PC-3 (cell line): ENCODE data around the gene CTTNBP2NL. TPM values are rescaled to one million over a fixed set of nuclear protein-coding genes. Genes with fewer than 3 reads are reported as not detected.
"Not testable (repeated sequence)": the region's sequence is repeated elsewhere in the genome, so short reads cannot be mapped to it uniquely, and the experiment has no call there.

Experiments used
- ATAC-seq: fragments of 200-7000 bp; cut with Tn5 transposase; 2 replicates; pipeline ENCODE4 v1.9.1; 2020; ENCODE audit warnings: mild to moderate bottlenecking, moderate library complexity
- BruUV-seq: library from RNA; stranded (reverse); fragments of 400-500 nt; replicated peaks from 2 replicates; lab custom pipeline; 2021; lab: Mats Ljungman, UMichigan
- CTCF ChIA-PET: fragments of 300-600 bp; sonication (Branson Sonifier 250); formaldehyde crosslinking; loops from one replicate; lab custom pipeline; 2022; ENCODE audit warnings: antibody characterized with exemption; lab: Charles Lee
- POLR2A ChIA-PET: fragments of 300-600 bp; sonication (Branson Sonifier 250); formaldehyde crosslinking; loops from one replicate; lab custom pipeline; 2022; ENCODE audit warnings: antibody characterized with exemption; ENCODE audit not compliant: unreplicated experiment; lab: Charles Lee
- DNase-seq: peaks from one replicate; pipeline ENCODE4 v3.0.0-alpha.2; 2015
- H2AFZ ChIP-seq: fragments of 300-600 bp; sonication (generic); 2 replicates; pipeline ENCODE4 v1.6.0; 2016; ENCODE audit warnings: antibody characterized with exemption, low read length
- H3F3A ChIP-seq: fragments of 300-600 bp; sonication (generic); one replicate; pipeline ENCODE4 v1.6.0; 2017; ENCODE audit warnings: antibody characterized with exemption, low read length, control low read depth, mild to moderate bottlenecking; ENCODE audit not compliant: unreplicated experiment
- H3K27ac ChIP-seq: fragments of 300-600 bp; sonication (generic); 2 replicates; pipeline ENCODE4 v1.5.1; 2016; ENCODE audit warnings: mild to moderate bottlenecking, low read length
- H3K27me3 ChIP-seq: fragments of 300-600 bp; sonication (generic); 2 replicates; pipeline ENCODE4 v1.6.1; 2016; ENCODE audit warnings: low read length, mixed read lengths
- H3K36me3 ChIP-seq: fragments of 300-600 bp; sonication (generic); 2 replicates; pipeline ENCODE4 v1.6.1; 2016; ENCODE audit warnings: low read depth, mixed run types, low read length, mixed read lengths
- H3K4me1 ChIP-seq: fragments of 300-600 bp; sonication (generic); 2 replicates; pipeline ENCODE4 v1.5.1; 2016; ENCODE audit warnings: low read length; ENCODE audit not compliant: insufficient read depth
- H3K4me2 ChIP-seq: fragments of 300-600 bp; sonication (generic); 2 replicates; pipeline ENCODE4 v1.6.0; 2016; ENCODE audit warnings: low read length
- H3K4me3 ChIP-seq: fragments of 300-600 bp; sonication (generic); 2 replicates; pipeline ENCODE4 v1.5.1; 2016; ENCODE audit warnings: mild to moderate bottlenecking, low read length, mixed read lengths
- H3K79me2 ChIP-seq: fragments of 300-600 bp; sonication (generic); 2 replicates; pipeline ENCODE4 v1.6.1; 2017; ENCODE audit warnings: low read length, mixed read lengths
- H3K9ac ChIP-seq: fragments of 300-600 bp; sonication (generic); 2 replicates; pipeline ENCODE4 v1.6.0; 2016; ENCODE audit warnings: mild to moderate bottlenecking, low read length
- H3K9me2 ChIP-seq: fragments of 300-600 bp; sonication (generic); replicated peaks from 2 replicates; pipeline ENCODE4 v1.6.1; 2016; ENCODE audit warnings: mixed run types, low read length, mixed read lengths
- H3K9me3 ChIP-seq: fragments of 300-600 bp; sonication (generic); 2 replicates; pipeline ENCODE4 v1.6.1; 2016; ENCODE audit warnings: low read length, mixed read lengths
- H4K20me1 ChIP-seq: fragments of 300-600 bp; sonication (generic); 2 replicates; pipeline ENCODE4 v1.6.1; 2016; ENCODE audit warnings: low read length, mixed read lengths
- CTCF ChIP-seq: fragments of 300-600 bp; sonication (generic); conservative IDR thresholded peaks from 2 replicates; pipeline ENCODE4 v1.5.1; 2017; ENCODE audit warnings: antibody characterized with exemption, low read depth, mild to moderate bottlenecking, low read length
- EZH2 ChIP-seq: fragments of 300-600 bp; sonication (generic); IDR thresholded peaks from one replicate; pipeline ENCODE4 v1.6.1; 2017; ENCODE audit warnings: antibody characterized with exemption, mild to moderate bottlenecking, low read length; ENCODE audit not compliant: unreplicated experiment
- EZH2phosphoT487 ChIP-seq: fragments of 300-600 bp; sonication (generic); IDR thresholded peaks from 2 replicates; pipeline ENCODE4 v1.6.1; 2018; ENCODE audit warnings: mild to moderate bottlenecking, antibody characterized with exemption, low read length, borderline replicate concordance
- intact Hi-C: fragments of 100-400 bp; cut with micrococcal nuclease; formaldehyde crosslinking; loops from 2 replicates; pipeline ENCODE4 v1.9.0; 2023
- total RNA-seq: library from RNA; depleted of rRNA; stranded (reverse); fragments of >200 nt; gene quantifications from 2 replicates; pipeline ENCODE4 v1.2.3, GENCODE V29; 2014

CTTNBP2NL gene
- total RNA-seq, 1 experiment from 2014 or later, result 9.8 TPM

DNA sequence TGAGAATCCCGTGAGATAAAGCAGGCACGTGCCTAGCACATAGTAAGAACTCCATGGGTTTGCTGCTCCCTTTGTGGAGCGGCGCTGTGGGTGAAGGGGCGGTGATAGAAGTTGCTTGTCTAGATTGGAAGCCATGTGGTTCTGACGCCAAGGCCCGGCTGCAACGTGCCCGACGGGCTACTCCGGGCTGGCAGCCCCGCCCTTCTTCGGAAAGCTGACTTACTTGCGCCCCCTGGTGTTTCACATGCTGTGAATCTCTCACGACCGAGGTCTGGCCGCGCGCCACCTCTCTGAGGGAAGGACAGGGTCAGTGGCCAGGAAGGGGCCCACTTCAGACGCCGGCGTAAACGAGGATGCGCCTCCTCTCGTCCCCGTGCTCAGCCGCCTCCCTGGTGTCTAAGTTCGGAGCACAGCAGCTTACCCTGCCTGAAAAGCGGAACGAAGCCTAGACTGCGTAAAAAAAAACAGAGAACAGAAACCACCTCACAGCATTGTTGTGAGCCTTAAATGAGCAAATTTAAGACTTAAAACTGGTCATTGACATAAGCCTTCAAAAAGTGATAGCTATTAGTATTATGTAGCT is 70.2 kb downstream of the CTTNBP2NL start:
- POLR2A ChIA-PET, result interaction anchor here (0.6 kb wide), 1 partner anchor 1502 kb away, joined by 3 read pairs; no protein-coding TSS in a partner anchor
- no peaks in the 10 kb centered on the region for H3K27me3 ChIP-seq
- ATAC-seq (peak; percentile 87), DNase-seq (peak; percentile 94)
- H3K4me3 ChIP-seq, result peak overlapping the region; percentile 62
- no peaks in the 10 kb centered on the region for H3K9me2 ChIP-seq
- peak; percentile 88 for TF ChIP-seq CTCF
- TF ChIP-seq EZH2, result no peak
- TF ChIP-seq EZH2phosphoT487, result no peak
- peak overlapping the region; percentile 18 for H3K27ac ChIP-seq
- CTCF ChIA-PET, result interaction anchor here (0.5 to 2.1 kb wide), 4 partner anchors 68 to 75 kb away, joined by 3 to 9 read pairs (median 4); no protein-coding TSS in a partner anchor
- no peaks in the 10 kb centered on the region for H3K79me2 ChIP-seq
- peak overlapping the region; percentile 84 for H3K4me2 ChIP-seq
- H3K36me3 ChIP-seq, result no peaks in the 10 kb centered on the region
- peaks cover 21% of the 10 kb centered on the region for H3K4me1 ChIP-seq
- no peaks in the 10 kb centered on the region for H4K20me1 ChIP-seq
- no TSS peak for BruUV-seq
- no peaks in the 10 kb centered on the region for H3F3A ChIP-seq
- H3K9me3 ChIP-seq, result no peaks in the 10 kb centered on the region
- peak overlapping the region; percentile 47 for H3K9ac ChIP-seq
- intact Hi-C loops, result loop anchor here (1.0 to 2.0 kb wide), 4 partner anchors 21 to 241 kb away; partner anchors contain the start of gene RHOC
- H2AFZ ChIP-seq, result peak overlapping the region; percentile 95

DNA sequence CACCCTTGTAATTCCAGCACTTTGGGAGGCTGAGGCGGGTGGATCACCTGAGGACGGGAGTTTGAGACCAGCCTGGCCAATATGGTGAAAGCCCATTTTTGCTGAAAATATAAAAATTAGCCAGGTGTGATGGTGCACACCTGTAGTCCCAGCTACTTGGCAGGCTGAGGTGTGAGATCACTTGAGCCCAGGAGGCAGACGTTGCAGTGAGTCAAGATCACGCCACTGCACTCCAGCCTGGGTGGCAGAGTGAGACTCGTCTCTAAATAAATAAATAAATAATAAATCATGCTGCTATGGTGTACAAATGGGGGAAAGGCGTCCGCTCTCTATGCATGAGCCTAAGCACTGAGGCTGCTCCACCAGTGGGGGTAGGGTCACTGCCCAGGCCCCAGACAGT is 74.3 kb downstream of the CTTNBP2NL start:
- H3K27me3 ChIP-seq, POLR2A ChIA-PET, H3K4me3 ChIP-seq, H2AFZ ChIP-seq, H3K79me2 ChIP-seq, H3K9me3 ChIP-seq, H3K9ac ChIP-seq, CTCF ChIA-PET, H3K9me2 ChIP-seq, H3F3A ChIP-seq, H3K27ac ChIP-seq, H3K4me2 ChIP-seq, DNase-seq, H4K20me1 ChIP-seq, BruUV-seq, ATAC-seq, intact Hi-C loops, H3K36me3 ChIP-seq: not testable (repeated sequence)
- H3K4me1 ChIP-seq, result peaks cover 12% of the 10 kb centered on the region

DNA sequence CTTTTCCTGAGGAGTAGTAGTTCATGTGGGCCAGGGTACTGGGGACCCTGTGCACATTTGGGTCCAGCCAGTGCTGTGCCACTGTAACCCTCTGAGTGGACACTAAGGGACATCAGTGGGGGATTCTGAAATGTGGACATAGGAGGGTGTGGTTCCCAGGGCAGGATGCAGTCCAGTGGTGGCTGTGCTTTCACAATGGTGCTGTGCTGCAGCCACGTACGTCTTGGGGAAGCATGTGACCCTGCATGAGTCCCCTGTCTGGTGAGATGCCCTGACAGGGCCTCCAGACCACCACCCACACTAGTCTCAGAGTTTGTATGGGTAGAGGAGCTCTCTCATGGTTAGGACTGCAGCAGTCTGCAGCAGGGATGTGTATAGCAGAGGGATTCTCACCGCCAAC is 75.0 kb downstream of the CTTNBP2NL start:
- Histone ChIP-seq H4K20me1 (no peaks in the 10 kb centered on the region), H3K27ac (no peak overlapping the region), H3F3A (no peaks in the 10 kb centered on the region), H3K9me3 (no peaks in the 10 kb centered on the region), H3K9ac (no peak overlapping the region), H3K79me2 (no peaks in the 10 kb centered on the region), H3K9me2 (no peaks in the 10 kb centered on the region), H3K27me3 (no peaks in the 10 kb centered on the region), H2AFZ (no peak overlapping the region), H3K36me3 (no peaks in the 10 kb centered on the region), H3K4me3 (no peak overlapping the region), H3K4me2 (no peak overlapping the region), H3K4me1 (peaks cover 6% of the 10 kb centered on the region)
- ChIA-PET POLR2A (no interaction called here), CTCF (no interaction called here)
- no peak for TF ChIP-seq CTCF
- no peak for TF ChIP-seq EZH2phosphoT487
- no peak for TF ChIP-seq EZH2
- ATAC-seq, result no peak
- DNase-seq, result no peak
- no TSS peak for BruUV-seq
- intact Hi-C loops, result no loop called here
